Measurements from ENCODE around the gene NUDT19. TPM values are rescaled to one million over a fixed set of nuclear protein-coding genes. Genes with fewer than 3 reads are reported as not detected.

Gene NUDT19
- total and polyA plus RNA-seq, 9 of the 15 experiments (the other 6 are each of a cell fraction or from before 2014, with no cell fraction given), result 9.6 to 38.6 (median 14.4) TPM

GRCh38 chr19:32691952-32692726 lies 518 bp downstream of the NUDT19 start (continued):
- TF ChIP-seq PATZ1 (CRISPR knock-in tag; IDR thresholded peaks at IDR 0.05; ENCODE audit: borderline replicate concordance) (no peak), E2F4 (CRISPR knock-in tag; IDR thresholded peaks at IDR 0.05; ENCODE audit: low read depth) (0 out of 2 replicates have a peak, but pooled peaks have one; percentile 38), TAL1 (IDR thresholded peaks at IDR 0.05) (no peak), NFXL1 (CRISPR knock-in tag; IDR thresholded peaks at IDR 0.05) (no peak), DEAF1 (CRISPR knock-in tag; IDR thresholded peaks at IDR 0.05) (no peak), CBX8 (IDR thresholded peaks at IDR 0.05; ENCODE audit: borderline replicate concordance, extremely low read depth, low read depth, low read length, poor library complexity, severe bottlenecking) (no peak), JUND (IDR thresholded peaks at IDR 0.05; ENCODE audit: borderline replicate concordance, low read depth, low read length) (0 out of 2 replicates have a peak, but pooled peaks have one; percentile 30), JUND (tag; IDR thresholded peaks at IDR 0.05; ENCODE audit: borderline replicate concordance, low read depth, low read length) (no peak; the same call in 2 of the 3 replicates), IFI16 (CRISPR knock-in tag; IDR thresholded peaks at IDR 0.05) (no peak), COPS2 (conservative IDR thresholded peaks at IDR 0.05) (no peak), ARHGAP35 (IDR thresholded peaks at IDR 0.05; ENCODE audit: partially characterized antibody) (no peak), ZNF146 (CRISPR knock-in tag; IDR thresholded peaks at IDR 0.05; ENCODE audit: unreplicated experiment) (no peak), ZNF217 (CRISPR knock-in tag; IDR thresholded peaks at IDR 0.05) (no peak), NELFE (IDR thresholded peaks at IDR 0.05; ENCODE audit: insufficient read depth, insufficient read length) (no peak), C11orf30 (IDR thresholded peaks at IDR 0.05; ENCODE audit: low read depth) (no peak), ZNF184 (CRISPR knock-in tag; IDR thresholded peaks at IDR 0.05) (no peak), ARID1B (IDR thresholded peaks at IDR 0.05) (no peak), TOE1 (IDR thresholded peaks at IDR 0.05; ENCODE audit: borderline replicate concordance) (no peak), TOE1 (CRISPR knock-in tag; IDR thresholded peaks at IDR 0.05; ENCODE audit: borderline replicate concordance, low read depth) (0 out of 2 replicates have a peak, but pooled peaks have one; percentile 68), RFX7 (CRISPR knock-in tag; IDR thresholded peaks at IDR 0.05) (no peak), ZNF79 (CRISPR knock-in tag; IDR thresholded peaks at IDR 0.05; ENCODE audit: low read depth) (no peak), CAMTA2 (CRISPR knock-in tag; conservative IDR thresholded peaks at IDR 0.05) (no peak), ZNF280A (IDR thresholded peaks at IDR 0.05; ENCODE audit: low read depth, partially characterized antibody) (no peak)

Data from K562 (cell line).